Neural progenitor cell (in vitro differentiated cells): ENCODE results near the gene PLAAT5. TPM values are rescaled to one million over a fixed set of nuclear protein-coding genes. Genes with fewer than 3 reads are reported as not detected.

ENCODE experiments used
- DNase-seq: peaks from one replicate; pipeline ENCODE4 v3.0.0-alpha.2; 2016; ENCODE audit warnings: low spot score
- H2AFZ ChIP-seq: fragments of 200-600 bp; sonication (generic); replicated peaks from 2 replicates; pipeline ENCODE4 v1.6.1; 2016; ENCODE audit warnings: antibody characterized with exemption
- H3F3A ChIP-seq: fragments of 200-600 bp; sonication (generic); 2 replicates; pipeline ENCODE4 v1.6.1; 2016; ENCODE audit warnings: antibody characterized with exemption, low read depth
- H3K27ac ChIP-seq: fragments of 200-600 bp; sonication (generic); 2 replicates; pipeline ENCODE4 v1.5.1; 2016; ENCODE audit warnings: mild to moderate bottlenecking
- H3K27me3 ChIP-seq: fragments of 200-600 bp; sonication (generic); 2 replicates; pipeline ENCODE4 v1.6.1; 2016; ENCODE audit warnings: mild to moderate bottlenecking, moderate library complexity
- H3K36me3 ChIP-seq: fragments of 200-600 bp; sonication (generic); 2 replicates; pipeline ENCODE4 v1.5.1; 2016
- H3K4me1 ChIP-seq: fragments of 200-600 bp; sonication (generic); 2 replicates; pipeline ENCODE4 v1.6.1; 2016; ENCODE audit warnings: mixed run types
- H3K4me2 ChIP-seq: fragments of 200-600 bp; sonication (generic); 2 replicates; pipeline ENCODE4 v1.6.1; 2016
- H3K4me3 ChIP-seq: fragments of 200-600 bp; sonication (generic); 2 replicates; pipeline ENCODE4 v1.5.1; 2016
- H3K79me2 ChIP-seq: fragments of 200-600 bp; sonication (generic); 2 replicates; pipeline ENCODE4 v1.6.1; 2016; ENCODE audit warnings: low read depth
- H3K9ac ChIP-seq: fragments of 200-600 bp; sonication (generic); 2 replicates; pipeline ENCODE4 v1.6.1; 2016
- H3K9me3 ChIP-seq: fragments of 200-600 bp; sonication (generic); 2 replicates; pipeline ENCODE4 v1.5.1; 2016; ENCODE audit warnings: low read depth
- H4K20me1 ChIP-seq: fragments of 200-600 bp; sonication (generic); 2 replicates; pipeline ENCODE4 v1.6.1; 2016; ENCODE audit warnings: low read depth
- H3K27ac Mint-ChIP-seq: 3 replicates; pipeline ENCODE4 v1.8.0; 2021; ENCODE audit warnings: mixed read lengths
- H3K27me3 Mint-ChIP-seq: 2 replicates; pipeline ENCODE4 v1.8.0; 2022; ENCODE audit warnings: low read depth, mild to moderate bottlenecking, inconsistent platforms, moderate library complexity, mixed read lengths; ENCODE audit not compliant: insufficient read depth
- H3K36me3 Mint-ChIP-seq: 3 replicates; pipeline ENCODE4 v1.8.0; 2021; ENCODE audit warnings: mixed read lengths
- H3K4me1 Mint-ChIP-seq: 3 replicates; pipeline ENCODE4 v1.8.0; 2021; ENCODE audit warnings: mixed read lengths
- H3K4me3 Mint-ChIP-seq: 3 replicates; pipeline ENCODE4 v1.8.0; 2021; ENCODE audit warnings: mild to moderate bottlenecking, moderate library complexity, mixed read lengths
- H3K9me3 Mint-ChIP-seq: 3 replicates; pipeline ENCODE4 v1.8.0; 2020; ENCODE audit warnings: mixed read lengths
- CTCF ChIP-seq: fragments of 200-600 bp; sonication (generic); IDR thresholded peaks from 2 replicates; pipeline ENCODE4 v1.5.1; 2017; ENCODE audit warnings: antibody characterized with exemption, mild to moderate bottlenecking
- EZH2 ChIP-seq: fragments of 200-600 bp; sonication (generic); IDR thresholded peaks from 2 replicates; pipeline ENCODE4 v1.6.1; 2017; ENCODE audit warnings: antibody characterized with exemption, mild to moderate bottlenecking, moderate library complexity
- EZH2phosphoT487 ChIP-seq: fragments of 200-600 bp; sonication (generic); IDR thresholded peaks from 2 replicates; pipeline ENCODE4 v1.6.1; 2017; ENCODE audit warnings: antibody characterized with exemption
- total RNA-seq: library from RNA; depleted of rRNA; stranded (reverse); fragments of >200 nt; gene quantifications from 2 replicates; pipeline ENCODE4 v1.2.3, GENCODE V29; 2015; ENCODE audit warnings: low replicate concordance

PLAAT5 gene
- total RNA-seq, 1 donor from 2014 or later, result not detected

GRCh38 chr11:63535734-63536133 is 44.8 kb upstream of the PLAAT5 start:
- no peak overlapping the region for H3K4me3 Mint-ChIP-seq
- H3K27me3 ChIP-seq, result no peaks in the 10 kb centered on the region
- H3K27ac ChIP-seq, result no peak overlapping the region
- no peak overlapping the region for H2AFZ ChIP-seq
- H3K27ac Mint-ChIP-seq, result no peak overlapping the region
- DNase-seq, result no peak
- H3K9me3 ChIP-seq, result no peaks in the 10 kb centered on the region
- H3K36me3 ChIP-seq, result no peaks in the 10 kb centered on the region
- peaks cover 29% of the 10 kb centered on the region for H3F3A ChIP-seq
- peaks cover 32% of the 10 kb centered on the region for H3K4me1 ChIP-seq
- no peak for TF ChIP-seq EZH2
- no peak for TF ChIP-seq CTCF
- no peak for TF ChIP-seq EZH2phosphoT487
- no peak overlapping the region for H3K4me3 ChIP-seq
- no peaks in the 10 kb centered on the region for H3K9me3 Mint-ChIP-seq
- no peaks in the 10 kb centered on the region for H4K20me1 ChIP-seq
- H3K79me2 ChIP-seq, result no peaks in the 10 kb centered on the region
- H3K36me3 Mint-ChIP-seq, result no peaks in the 10 kb centered on the region
- H3K27me3 Mint-ChIP-seq, result peaks cover 2% of the 10 kb centered on the region
- H3K4me1 Mint-ChIP-seq, result peaks cover 28% of the 10 kb centered on the region
- no peak overlapping the region for H3K9ac ChIP-seq
- H3K4me2 ChIP-seq, result no peak overlapping the region

GRCh38 chr11:63534895-63535461 is 44.0 kb upstream of the PLAAT5 start:
- no peak overlapping the region for H2AFZ ChIP-seq
- H3K27ac ChIP-seq, result no peak overlapping the region
- no peaks in the 10 kb centered on the region for H3K9me3 Mint-ChIP-seq
- no peak for TF ChIP-seq EZH2
- no peak for TF ChIP-seq EZH2phosphoT487
- no peak for TF ChIP-seq CTCF
- H3F3A ChIP-seq, result peaks cover 29% of the 10 kb centered on the region
- no peak overlapping the region for H3K9ac ChIP-seq
- H3K27me3 ChIP-seq, result no peaks in the 10 kb centered on the region
- H3K79me2 ChIP-seq, result no peaks in the 10 kb centered on the region
- peaks cover 36% of the 10 kb centered on the region for H3K4me1 ChIP-seq
- H3K27me3 Mint-ChIP-seq, result peaks cover 2% of the 10 kb centered on the region
- no peak for DNase-seq
- no peak overlapping the region for H3K4me3 ChIP-seq
- no peaks in the 10 kb centered on the region for H3K36me3 Mint-ChIP-seq
- no peak overlapping the region for H3K27ac Mint-ChIP-seq
- no peaks in the 10 kb centered on the region for H3K9me3 ChIP-seq
- no peaks in the 10 kb centered on the region for H3K36me3 ChIP-seq
- H3K4me3 Mint-ChIP-seq, result no peak overlapping the region
- no peak overlapping the region for H3K4me2 ChIP-seq
- peaks cover 28% of the 10 kb centered on the region for H3K4me1 Mint-ChIP-seq
- H4K20me1 ChIP-seq, result no peaks in the 10 kb centered on the region

- Histone ChIP-seq H3K9ac (no peak overlapping the region), H3K9me3 (no peaks in the 10 kb centered on the region), H3K27ac (no peak overlapping the region), H3K4me3 (no peak overlapping the region), H4K20me1 (no peaks in the 10 kb centered on the region), H3K4me1 (peaks cover 45% of the 10 kb centered on the region), H3K4me2 (no peak overlapping the region), H2AFZ (no peak overlapping the region), H3F3A (peaks cover 32% of the 10 kb centered on the region), H3K27me3 (peaks cover 7% of the 10 kb centered on the region), H3K79me2 (no peaks in the 10 kb centered on the region), H3K36me3 (no peaks in the 10 kb centered on the region)
- no peak for DNase-seq
- Mint-ChIP-seq H3K27me3 (peaks cover 2% of the 10 kb centered on the region), H3K4me1 (peaks cover 28% of the 10 kb centered on the region), H3K9me3 (no peaks in the 10 kb centered on the region), H3K36me3 (no peaks in the 10 kb centered on the region), H3K4me3 (no peak overlapping the region), H3K27ac (no peak overlapping the region)
- no peak for TF ChIP-seq EZH2
- no peak for TF ChIP-seq EZH2phosphoT487
- TF ChIP-seq CTCF, result no peak
Measured at GRCh38 chr11:63534076-63534475, 43.1 kb upstream of the PLAAT5 start.
